GM12878 (cell line): ENCODE data around the gene DNAJC27. TPM values are rescaled to one million over a fixed set of nuclear protein-coding genes. Genes with fewer than 3 reads are reported as not detected.

ENCODE experiments used
- ATAC-seq: fragments of 200-7000 bp; cut with Tn5 transposase; 3 replicates; pipeline ENCODE4 v1.9.1; 2020; ENCODE audit warnings: mild to moderate bottlenecking, moderate library complexity
- BruUV-seq: library from RNA; stranded (reverse); fragments of 400-500 nt; replicated peaks from 2 replicates; lab custom pipeline; 2021; lab: Mats Ljungman, UMichigan
- CTCF ChIA-PET: fragments of 300-600 bp; sonication (Branson Sonifier 250); formaldehyde crosslinking; extraction: SDS; loops from one replicate; lab custom pipeline; 2021; ENCODE audit warnings: inconsistent platforms; lab: Yijun Ruan, JAX
- POLR2A ChIA-PET: fragments of 350-600 bp; formaldehyde crosslinking; extraction: SDS; loops from one replicate; lab custom pipeline; 2021; ENCODE audit warnings: inconsistent platforms; lab: Charles Lee
- RAD21 ChIA-PET: fragments of 300-600 bp; sonication (Branson Sonifier 250); formaldehyde crosslinking; loops from one replicate; lab custom pipeline; 2023; ENCODE audit warnings: antibody characterized with exemption; ENCODE audit not compliant: unreplicated experiment; lab: Charles Lee
- SMC1A ChIA-PET: fragments of 300-600 bp; sonication (Branson Sonifier 250); formaldehyde crosslinking; loops from one replicate; lab custom pipeline; 2023; ENCODE audit not compliant: unreplicated experiment, uncharacterized antibody; lab: Charles Lee
- DNase-seq: peaks from one replicate; pipeline ENCODE4 v3.0.0-alpha.2; 2011; ENCODE audit warnings: low read depth, low spot score
- FAIRE-seq: peaks from 3 replicates; lab custom pipeline; 2011; peaks lifted over from hg19 to GRCh38; lab: Jason Lieb, UNC
- H2AFZ ChIP-seq: 2 replicates; pipeline ENCODE4 v1.6.0; 2011; ENCODE audit warnings: low read depth, low read length, control low read depth; ENCODE audit not compliant: control insufficient read depth
- H3K27ac ChIP-seq: 2 replicates; pipeline ENCODE4 v1.5.1; 2011; ENCODE audit warnings: control low read depth; ENCODE audit not compliant: control insufficient read depth, insufficient read depth
- H3K27me3 ChIP-seq, 2 experiments: replicated peaks in 1 of 2; 2 replicates each; pipeline versions ENCODE4 v1.6.0 to v1.6.1; 2011; ENCODE audit warnings: low read length in 1 of 2; ENCODE audit not compliant: control insufficient read depth in 2 of 2, insufficient read depth in 2 of 2
- H3K36me3 ChIP-seq, 2 experiments: 2 replicates each; pipeline ENCODE4 v1.5.1; 2011; ENCODE audit warnings: low read length in 1 of 2; ENCODE audit not compliant: control insufficient read depth in 2 of 2, insufficient read depth in 2 of 2
- H3K4me1 ChIP-seq: 2 replicates; pipeline ENCODE4 v1.6.1; 2011; ENCODE audit warnings: mild to moderate bottlenecking, low read length, moderate library complexity, mixed read lengths; ENCODE audit not compliant: control insufficient read depth, insufficient read depth
- H3K4me2 ChIP-seq: 2 replicates; pipeline ENCODE4 v1.6.0; 2011; ENCODE audit warnings: control low read depth; ENCODE audit not compliant: control insufficient read depth, insufficient read depth
- H3K4me3 ChIP-seq: fragments of 200-600 bp; sonication (generic); 2 replicates; pipeline ENCODE4 v1.5.1; 2016
- H3K79me2 ChIP-seq: 2 replicates; pipeline ENCODE4 v1.6.0; 2011; ENCODE audit warnings: low read length; ENCODE audit not compliant: control insufficient read depth, insufficient read depth
- H3K9ac ChIP-seq: 2 replicates; pipeline ENCODE4 v1.8.0; 2011; ENCODE audit warnings: low read length, control low read depth, mixed read lengths; ENCODE audit not compliant: control insufficient read depth, insufficient read depth
- H3K9me3 ChIP-seq: replicated peaks from 3 replicates; pipeline ENCODE4 v1.5.1; 2011; ENCODE audit warnings: mild to moderate bottlenecking, low read length; ENCODE audit not compliant: control insufficient read depth, insufficient read depth
- H4K20me1 ChIP-seq: 2 replicates; pipeline ENCODE4 v1.6.0; 2011; ENCODE audit not compliant: control insufficient read depth, insufficient read depth
- BHLHE40 ChIP-seq, 2 experiments: fragments of 450-650 bp in 1 of 2; IDR thresholded peaks; 2 replicates each; pipeline ENCODE4 v1.6.1; 2011 to 2017; ENCODE audit warnings: low read depth in 2 of 2, borderline replicate concordance in 1 of 2, improper control_type of control experiment in 1 of 2, low read length in 1 of 2, mild to moderate bottlenecking in 1 of 2
- CEBPZ ChIP-seq: fragments of 150-350 bp; IDR thresholded peaks from 2 replicates; pipeline ENCODE4 v1.6.1; 2016; ENCODE audit warnings: low read depth, low read length
- E4F1 ChIP-seq: fragments of 450-650 bp; IDR thresholded peaks from 2 replicates; pipeline ENCODE4 v1.6.1; 2018; ENCODE audit warnings: borderline replicate concordance, mild to moderate bottlenecking; ENCODE audit not compliant: partially characterized antibody
- EED ChIP-seq: sonication (generic); IDR thresholded peaks from 2 replicates; pipeline ENCODE4 v1.6.1; 2016; ENCODE audit warnings: antibody characterized with exemption, low read depth
- FOXK2 ChIP-seq: fragments of 450-650 bp; IDR thresholded peaks from 2 replicates; pipeline ENCODE4 v1.6.1; 2017; ENCODE audit warnings: mild to moderate bottlenecking, moderate library complexity
- HDAC2 ChIP-seq: fragments of 200-600 bp; sonication (generic); IDR thresholded peaks from 2 replicates; pipeline ENCODE4 v1.6.1; 2017
- STAT1 ChIP-seq: fragments of 450-650 bp; conservative IDR thresholded peaks from 2 replicates; pipeline ENCODE4 v1.6.1; 2014; ENCODE audit warnings: antibody characterized with exemption, mild to moderate bottlenecking
- USF2 ChIP-seq: IDR thresholded peaks from 2 replicates; pipeline ENCODE4 v1.6.1; 2011; ENCODE audit warnings: low read depth, low read length, improper control_type of control experiment, borderline replicate concordance
- WGBS: methylation state at CpG from one replicate; pipeline ENCODE4 v1.1.6; 2016; ENCODE audit warnings: low lambda C conversion rate; ENCODE audit not compliant: insufficient replicate concordance, insufficient coverage; ENCODE audit errors: missing lambda C conversion rate; 5-methylcytosine and 5-hydroxymethylcytosine counted together
- in situ Hi-C: fragments of 300-500 bp; cut with MboI; formaldehyde crosslinking; loops from 9 replicates; pipeline ENCODE4 v1.14.3; 2018; ENCODE audit warnings: mixed read lengths
- intact Hi-C: fragments of 100-400 bp; cut with micrococcal nuclease; formaldehyde crosslinking; loops from one replicate; pipeline ENCODE4 v1.14.2; 2022; ENCODE audit not compliant: unreplicated experiment
- polyA plus RNA-seq, 11 experiments: library from polyadenylated mRNA; depleted of rRNA in 4 of 11; unstranded in 6 of 11; stranded (reverse) in 5 of 11; fragments of >200 nt; fragmentation: Nextera tagmentation in 4 of 11; fragmentation: Illumina TruSeq in 1 of 11; extraction: Ambion mirVana in 4 of 11; extraction: Trizol in 1 of 11; gene quantifications; 1 replicate in 1 of 11; 2 replicates in 10 of 11; pipeline versions ENCODE4 v1.2.1 to v1.2.3, GENCODE V29; 2011 to 2016; ENCODE audit warnings: inconsistent platforms in 2 of 11, missing spikeins in 2 of 11, low read depth in 1 of 11
- total RNA-seq, 4 experiments: library from RNA; depleted of rRNA in 3 of 4; stranded (reverse); fragments of >200 nt in 3 of 4; fragmentation: Illumina TruSeq in 1 of 4; extraction: Trizol in 1 of 4; gene quantifications; 2 replicates each; pipeline versions ENCODE4 v1.2.1 to v1.2.3, GENCODE V29; 2013 to 2021
- TF ChIP-seq, protein P1 (sequence below): fragments of 450-650 bp; IDR thresholded peaks from 2 replicates; pipeline ENCODE4 v1.6.1; 2016; ENCODE audit warnings: mild to moderate bottlenecking

Gene DNAJC27
- total and polyA plus RNA-seq, 10 of the 15 experiments (the other 5 are each of a cell fraction or from before 2014, with no cell fraction given), result 0.95 to 9.6 (median 3.7) TPM

GRCh38 chr2:24920098-24920808, 51.5 kb downstream of the DNAJC27 start, which contains the start of gene ADCY3:
Gene ADCY3, minus strand, starts transcription at chr2:24920237. Its CDS starts 1,250 bp downstream, at chr2:24918987.
- Histone ChIP-seq H2AFZ (peak within 1 kb of the TSS; percentile 82), H3K79me2 (peaks cover 39% of the 10 kb centered on the region), H3K4me3 (peak within 1 kb of the TSS; percentile 92), H3K4me1 (peaks cover 28% of the 10 kb centered on the region), H3K9me3 (no peaks in the 10 kb centered on the region), H3K4me2 (peak within 1 kb of the TSS; percentile 96), H4K20me1 (peaks cover 7% of the 10 kb centered on the region; the same call in 1 of the 2 replicates), H3K27me3 (no peaks in the 10 kb centered on the region), H3K36me3 (peaks cover 0 to 1% of the 10 kb centered on the region in 2 experiments; a peak in 2 of 4 replicates), H3K27ac (peak within 1 kb of the TSS; percentile 39), H3K9ac (peak within 1 kb of the TSS; percentile 80)
- intact Hi-C loops (loop anchor here (2.0 kb wide), 1 partner anchor 51 kb away; the partner anchor contains the start of gene DNAJC27), in situ Hi-C loops (no loop called here)
- POLR2A ChIA-PET, result interaction anchor here (0.5 to 0.7 kb wide), 2 partner anchors 9 to 1429 kb away, joined by 3 to 6 read pairs; no protein-coding TSS in a partner anchor
- WGBS, result under 1% methylated on average over 38 of the region's 103 CpGs
- DNase-seq (no peak), FAIRE-seq (no peak), ATAC-seq (peak; percentile 73)
- SMC1A ChIA-PET, result no interaction called here
- no TSS peak for BruUV-seq
- RAD21 ChIA-PET, result interaction anchor here (2.0 kb wide), 1 partner anchor 11 kb away, joined by 6 read pairs; no protein-coding TSS in a partner anchor
- CTCF ChIA-PET, result interaction anchor here (0.7 to 1.1 kb wide), 4 partner anchors 11 to 341 kb away, joined by 3 to 6 read pairs (median 3); no protein-coding TSS in a partner anchor
- TF ChIP-seq STAT1 (no peak), E4F1 (no peak), FOXK2 (no peak), BHLHE40 (IDR thresholded peaks at IDR 0.05; ENCODE audit: borderline replicate concordance in 1 of 2, low read depth in 2 of 2, low read length in 1 of 2) (peak; percentile 47 to 81; a peak in 2 of 4 replicates), EED (no peak), CEBPZ (no peak), USF2 (peak; percentile 30), HDAC2 (no peak)
- TF ChIP-seq, protein P1, sequence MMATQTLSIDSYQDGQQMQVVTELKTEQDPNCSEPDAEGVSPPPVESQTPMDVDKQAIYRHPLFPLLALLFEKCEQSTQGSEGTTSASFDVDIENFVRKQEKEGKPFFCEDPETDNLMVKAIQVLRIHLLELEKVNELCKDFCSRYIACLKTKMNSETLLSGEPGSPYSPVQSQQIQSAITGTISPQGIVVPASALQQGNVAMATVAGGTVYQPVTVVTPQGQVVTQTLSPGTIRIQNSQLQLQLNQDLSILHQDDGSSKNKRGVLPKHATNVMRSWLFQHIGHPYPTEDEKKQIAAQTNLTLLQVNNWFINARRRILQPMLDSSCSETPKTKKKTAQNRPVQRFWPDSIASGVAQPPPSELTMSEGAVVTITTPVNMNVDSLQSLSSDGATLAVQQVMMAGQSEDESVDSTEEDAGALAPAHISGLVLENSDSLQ, result no peak
